ENCODE results near the gene DPF1.

The DPF1 gene

DNA sequence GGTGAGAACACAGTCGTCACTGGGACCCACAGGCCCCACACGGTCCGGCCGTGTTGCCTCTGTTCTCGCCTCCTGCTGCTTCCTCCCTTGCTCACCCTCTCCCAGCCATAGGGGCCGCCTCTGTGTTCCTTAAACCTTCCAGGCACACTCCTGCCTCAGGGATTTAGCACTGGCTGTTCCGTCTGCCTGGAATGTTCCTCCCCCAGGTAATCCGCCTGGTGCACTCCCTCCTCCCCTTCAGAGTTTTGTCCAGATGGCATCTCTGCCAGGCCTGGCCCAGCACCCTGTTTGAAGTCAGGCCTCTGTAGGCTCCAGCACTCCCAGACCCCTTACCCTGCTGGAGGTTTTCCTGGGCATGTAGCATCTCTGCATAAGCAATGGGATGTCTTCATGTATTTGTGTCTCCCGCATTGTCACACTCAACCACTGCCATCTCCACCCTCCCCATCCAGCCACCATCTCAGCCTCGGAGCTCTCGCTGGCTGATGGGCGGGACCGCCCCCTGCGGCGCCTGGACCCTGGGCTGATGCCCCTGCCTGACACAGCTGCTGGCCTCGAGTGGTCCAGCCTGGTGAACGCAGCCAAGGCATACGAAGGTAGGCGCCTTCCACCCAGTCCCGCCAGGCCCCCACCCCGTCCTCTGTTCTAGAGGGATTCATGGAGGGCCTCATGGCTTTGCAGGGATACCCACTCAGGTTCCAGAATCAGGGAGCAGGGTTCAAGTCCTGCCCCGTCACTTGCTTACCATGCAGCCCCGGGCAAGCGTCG is 25.9 kb downstream of the DPF1 start:
- no peak for DNase-seq (ENCODE audit: low read depth in 2 of 2)

DNA sequence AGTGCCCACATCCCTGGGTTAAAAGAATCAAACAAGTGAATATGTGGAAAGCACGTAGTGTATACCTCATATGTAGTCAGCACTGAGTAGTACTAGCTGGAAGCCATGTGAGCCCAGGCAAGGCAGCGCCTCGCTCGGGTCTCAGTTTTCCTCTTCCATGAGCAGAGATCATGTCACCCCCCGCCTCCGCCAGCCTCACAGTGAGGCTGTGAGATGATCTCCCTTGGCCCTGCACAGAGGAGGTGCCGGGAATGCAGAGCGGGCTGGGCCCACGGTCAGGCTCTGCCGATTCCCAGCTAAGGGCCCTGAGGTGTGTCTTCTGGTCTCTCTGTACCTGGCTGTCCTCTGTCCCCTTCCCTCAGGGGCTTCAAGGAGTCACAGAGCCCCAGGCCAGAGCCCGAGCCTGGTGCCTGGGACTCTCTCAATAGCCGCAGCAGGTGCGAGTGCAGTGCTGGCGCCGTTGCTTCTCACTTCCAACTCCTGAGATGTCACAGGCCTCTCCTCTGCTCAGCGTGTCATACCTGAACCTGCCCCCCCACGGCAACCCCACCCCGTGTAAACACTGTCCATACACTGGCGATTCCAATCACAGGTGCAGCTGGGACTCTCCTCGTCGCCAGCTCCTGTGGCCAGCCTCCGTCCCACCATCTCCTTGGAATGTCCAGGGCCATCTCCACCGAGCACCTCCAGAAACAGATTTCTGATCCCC is 26.9 kb downstream of the DPF1 start:
- no peak for DNase-seq (ENCODE audit: low read depth in 2 of 2)

DNA sequence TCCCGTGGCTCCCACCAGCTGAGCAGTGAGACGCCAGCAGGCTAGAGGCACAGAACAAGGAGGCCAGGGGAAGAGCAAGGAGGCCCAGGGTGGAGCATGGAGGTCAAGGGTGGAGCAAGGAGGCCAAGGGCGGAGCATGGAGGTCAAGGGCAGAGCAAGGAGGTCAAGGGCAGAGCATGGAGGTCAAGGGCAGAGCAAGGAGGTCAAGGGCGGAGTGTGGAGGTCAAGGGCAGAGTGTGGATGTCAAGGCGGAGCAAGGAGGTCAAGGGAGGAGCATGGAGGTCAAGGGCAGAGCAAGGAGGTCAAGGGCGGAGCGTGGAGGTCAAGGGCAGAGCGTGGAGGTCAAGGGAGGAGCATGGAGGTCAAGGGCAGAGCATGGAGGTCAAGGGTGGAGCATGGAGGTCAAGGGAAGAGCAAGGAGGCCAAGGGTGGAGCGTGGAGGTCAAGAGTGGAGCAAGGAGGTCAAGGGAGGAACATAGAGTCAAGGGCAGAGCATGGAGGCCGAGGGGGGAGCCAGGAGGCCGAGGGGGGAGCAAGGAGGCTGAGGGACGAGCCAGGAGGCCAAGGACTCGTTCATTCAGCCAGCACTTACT is 27.7 kb downstream of the DPF1 start:
- DNase-seq (ENCODE audit: low read depth in 2 of 2): no peak

DNA sequence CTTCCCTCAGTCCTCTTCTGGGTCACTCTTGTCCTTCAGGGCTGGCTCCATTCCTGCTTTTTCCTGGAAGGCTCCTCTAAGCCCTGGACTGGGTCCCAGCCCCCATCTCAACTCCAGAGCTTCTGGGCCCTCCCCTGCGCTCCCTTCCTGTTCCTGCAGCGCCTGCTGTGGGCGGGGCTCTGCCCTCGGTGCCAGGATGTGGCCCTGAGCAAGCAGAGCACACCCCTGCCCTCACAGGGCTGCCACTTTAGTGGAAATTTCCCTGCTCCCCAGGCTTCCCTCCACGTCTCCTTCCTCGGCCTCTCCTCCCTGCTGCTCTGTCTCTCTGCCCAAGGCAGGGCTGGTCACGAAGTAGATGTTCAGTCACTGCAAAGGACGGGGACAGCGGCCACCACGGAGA is 28.8 kb downstream of the DPF1 start:
- DNase-seq (ENCODE audit: low read depth in 2 of 2): no peak

DNA sequence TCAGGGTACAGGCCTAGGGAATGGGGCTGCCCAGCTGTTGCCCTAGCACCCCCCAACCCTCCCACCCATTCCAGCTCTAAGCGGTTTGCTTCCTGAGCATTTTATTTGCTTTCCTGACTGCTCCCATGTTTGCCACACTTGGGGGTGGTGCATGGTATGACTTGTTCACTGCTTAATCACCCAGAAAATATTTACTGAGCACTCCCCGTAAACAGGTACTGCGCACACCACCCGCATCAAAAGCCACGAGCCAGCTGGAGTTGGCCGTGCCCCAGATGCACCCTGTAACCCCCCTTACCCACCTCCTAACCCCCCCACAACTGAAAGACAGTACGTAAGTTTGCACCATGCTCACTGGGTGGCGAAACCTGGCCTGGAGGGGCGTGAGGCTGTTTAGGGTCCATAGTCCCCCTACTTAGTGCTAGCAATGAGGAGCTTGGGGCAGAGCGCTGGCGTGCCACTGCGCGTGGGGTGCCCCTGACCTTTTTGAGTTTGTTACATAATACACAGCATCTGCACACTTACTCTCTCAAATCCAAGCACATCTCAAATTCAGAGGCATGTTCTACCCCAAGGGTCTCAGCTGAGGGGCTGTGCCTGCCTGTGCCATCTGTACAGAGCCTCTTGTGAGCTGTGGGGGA is 29.8 kb downstream of the DPF1 start:
- DNase-seq (ENCODE audit: low read depth in 2 of 2): no peak

DNA sequence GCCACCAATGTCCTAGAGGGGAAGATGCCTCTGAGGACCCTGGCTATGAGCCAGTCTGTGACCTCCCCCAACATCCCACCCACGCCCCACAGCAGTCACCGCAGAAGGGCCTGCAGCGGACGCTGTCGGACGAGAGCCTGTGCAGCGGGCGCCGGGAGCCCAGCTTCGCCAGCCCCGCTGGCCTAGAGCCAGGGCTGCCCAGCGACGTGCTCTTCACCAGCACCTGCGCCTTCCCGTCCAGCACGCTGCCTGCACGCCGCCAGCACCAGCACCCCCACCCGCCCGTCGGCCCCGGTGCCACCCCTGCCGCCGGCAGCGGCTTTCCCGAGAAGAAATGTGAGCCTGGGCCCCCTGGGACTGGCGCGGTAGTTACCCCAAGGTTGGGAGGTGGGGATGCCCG is 30.6 kb downstream of the DPF1 start:
- no peak for DNase-seq (ENCODE audit: low read depth in 2 of 2)

DNA sequence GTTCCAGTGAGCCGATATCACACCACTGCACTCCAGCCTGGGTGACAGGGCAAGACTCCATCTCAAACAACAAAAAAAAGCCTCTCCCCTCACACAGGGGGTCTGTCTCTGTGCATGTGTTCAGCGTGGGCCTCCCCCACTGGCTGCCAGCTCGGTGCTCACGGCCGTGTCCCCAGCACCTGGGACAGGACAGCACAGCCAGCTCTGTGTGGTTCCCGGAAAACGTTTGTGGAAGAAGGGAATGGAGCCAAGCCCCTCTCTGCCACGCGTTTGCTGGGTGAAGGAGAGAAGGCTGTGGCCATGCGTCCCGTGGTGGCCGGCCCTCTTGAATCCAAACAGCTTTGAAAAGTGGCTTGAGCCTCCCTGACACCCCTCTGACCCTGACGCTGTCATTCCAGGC is 32.3 kb downstream of the DPF1 start:
- no peak for DNase-seq (ENCODE audit: low read depth in 2 of 2)

DNA sequence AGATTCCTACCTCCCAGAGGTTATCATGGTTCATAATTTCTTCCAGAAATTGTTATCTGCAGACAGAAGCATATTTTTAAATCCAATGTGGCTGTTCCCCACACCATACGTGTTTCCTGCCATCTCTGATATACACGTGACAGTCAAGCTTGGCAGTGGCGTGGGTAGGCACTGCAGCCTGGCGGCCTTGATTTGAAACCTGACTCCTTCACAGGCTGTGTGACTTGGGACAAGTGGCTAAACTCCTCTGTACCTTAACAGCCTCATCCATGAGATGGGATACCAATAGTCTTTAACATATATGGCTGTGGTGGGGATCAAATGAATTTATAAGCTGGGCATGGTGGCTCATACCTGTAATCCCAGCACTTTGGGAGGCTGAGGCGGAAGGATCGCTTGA is 33.2 kb downstream of the DPF1 start:
- no peak for DNase-seq (ENCODE audit: low read depth in 2 of 2)

DNA sequence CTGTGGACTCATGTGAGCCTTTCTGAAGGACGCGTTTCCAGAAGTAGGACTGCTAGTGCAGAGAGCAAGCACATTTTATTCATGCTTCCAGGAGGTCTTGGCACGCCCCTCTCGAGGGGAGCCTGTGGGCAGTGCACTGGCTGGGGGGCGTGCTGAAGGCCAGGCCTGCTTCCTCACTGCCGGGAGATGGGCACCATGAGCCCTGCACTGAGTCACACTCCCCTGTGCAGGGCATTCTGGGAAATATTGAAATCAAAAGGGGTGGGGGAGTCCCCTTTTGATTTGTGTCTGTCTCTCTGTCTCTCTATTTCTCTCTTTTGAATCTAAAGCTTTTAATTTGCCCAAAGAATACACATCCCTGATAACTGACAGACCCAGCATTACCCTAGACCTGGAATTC is 34.0 kb downstream of the DPF1 start:
- DNase-seq (ENCODE audit: low read depth in 2 of 2): no peak

DNA sequence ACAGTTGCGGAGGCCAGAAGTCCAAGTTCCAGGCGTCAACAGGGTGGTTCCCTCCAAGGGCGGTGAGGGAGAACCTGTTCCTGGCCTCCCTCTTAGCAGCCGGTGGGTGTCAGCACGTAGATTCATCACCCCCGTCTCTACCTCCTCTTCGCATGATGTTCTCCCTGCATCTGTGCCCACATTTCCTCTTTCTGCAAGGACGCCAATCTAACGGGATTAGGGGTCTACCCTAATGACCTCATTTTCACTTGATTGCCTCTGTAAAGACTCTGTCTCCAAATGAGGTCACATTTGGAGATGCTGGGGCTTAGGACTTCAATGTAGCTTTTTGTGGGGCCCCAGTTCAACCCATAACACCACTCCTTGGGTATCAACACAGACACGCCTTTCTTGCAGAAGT is 38.5 kb downstream of the DPF1 start:
- no peak for DNase-seq (ENCODE audit: low read depth in 2 of 2)

DNA sequence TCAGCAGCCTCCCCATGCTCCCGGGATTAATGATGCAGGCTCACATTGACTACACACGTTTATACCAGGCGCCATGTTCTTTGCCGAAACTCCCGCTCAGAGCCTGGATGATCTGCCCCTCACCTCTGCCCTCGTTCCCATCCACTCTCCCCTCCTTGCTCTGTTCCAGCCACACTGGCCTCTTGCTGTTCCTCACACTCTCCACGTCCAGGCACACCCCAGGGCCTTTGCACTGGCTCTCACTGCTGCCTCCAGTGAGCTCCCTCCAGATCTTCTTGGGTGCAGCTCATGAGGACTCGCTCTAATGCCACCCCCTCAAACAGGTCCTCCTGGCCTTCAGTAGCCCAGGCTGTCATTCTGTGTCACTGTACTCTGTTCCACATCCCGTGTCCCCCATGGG is 39.2 kb downstream of the DPF1 start:
- DNase-seq (ENCODE audit: low read depth in 2 of 2): no peak

DNA sequence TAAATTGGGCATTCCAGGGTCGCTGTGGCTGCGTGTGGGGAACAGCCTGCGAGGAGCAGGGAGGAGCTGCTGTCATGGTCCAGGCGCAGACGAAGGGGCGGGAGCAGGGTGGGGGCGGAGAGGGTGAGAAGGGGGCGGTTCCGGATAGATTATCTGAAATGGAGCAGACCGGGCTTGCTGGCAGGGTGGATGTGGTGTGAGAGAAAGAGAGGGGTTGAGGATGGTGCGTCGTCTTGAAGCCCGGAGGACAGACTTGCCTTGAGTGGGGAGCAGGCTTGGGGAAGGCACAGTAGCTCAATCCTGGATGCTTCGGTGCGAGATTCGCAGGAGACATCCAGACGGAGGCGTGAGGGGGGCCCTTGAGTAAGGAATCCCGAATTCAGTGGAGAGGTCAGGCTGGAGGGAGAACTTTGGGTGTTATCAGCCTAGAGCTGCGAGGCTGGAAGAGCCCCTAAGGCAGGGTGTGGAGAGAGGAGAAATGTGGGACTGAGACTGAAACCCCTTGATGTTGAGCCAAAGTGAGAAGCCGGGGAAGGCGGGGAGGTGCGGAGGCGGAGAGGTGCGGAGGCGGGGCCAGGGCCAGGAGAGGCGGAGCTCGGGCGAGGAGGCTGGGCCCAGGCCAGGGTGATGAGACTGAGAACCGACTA is 40.6 kb downstream of the DPF1 start:
- no peak for DNase-seq (ENCODE audit: low read depth in 2 of 2)

DNA sequence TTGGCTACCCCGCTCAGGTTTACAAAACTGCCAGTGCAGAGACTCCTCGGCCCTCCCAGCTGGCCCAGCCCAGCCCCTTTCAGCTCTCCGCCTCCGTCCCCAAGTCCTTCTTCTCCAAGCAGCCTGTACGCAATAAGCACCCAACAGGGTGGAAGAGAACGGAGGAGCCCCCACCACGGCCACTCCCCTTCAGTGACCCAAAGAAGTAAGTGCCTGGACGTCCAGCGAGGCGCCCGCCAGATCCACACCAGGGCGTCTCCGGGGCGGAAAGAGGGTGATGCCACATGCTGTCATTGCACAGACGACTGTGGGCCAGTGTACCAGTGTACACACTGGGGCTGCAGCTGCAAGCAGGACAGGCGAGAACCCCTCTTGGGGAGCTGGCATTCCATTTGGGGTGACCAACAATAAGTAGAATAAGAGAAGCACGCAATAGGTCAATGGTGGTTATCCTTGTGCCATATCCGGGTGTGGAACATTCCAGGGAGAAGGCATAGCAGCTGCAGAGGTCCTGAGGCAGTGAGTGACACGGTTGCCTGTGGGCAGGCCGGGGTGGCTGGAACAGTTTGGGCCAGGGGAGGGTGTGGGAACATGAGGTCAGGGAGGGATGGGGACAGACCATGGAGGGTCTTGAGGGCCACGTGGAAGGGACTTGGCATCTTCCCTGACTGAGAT is 41.3 kb downstream of the DPF1 start:
- no peak for DNase-seq (ENCODE audit: low read depth in 2 of 2)

DNA sequence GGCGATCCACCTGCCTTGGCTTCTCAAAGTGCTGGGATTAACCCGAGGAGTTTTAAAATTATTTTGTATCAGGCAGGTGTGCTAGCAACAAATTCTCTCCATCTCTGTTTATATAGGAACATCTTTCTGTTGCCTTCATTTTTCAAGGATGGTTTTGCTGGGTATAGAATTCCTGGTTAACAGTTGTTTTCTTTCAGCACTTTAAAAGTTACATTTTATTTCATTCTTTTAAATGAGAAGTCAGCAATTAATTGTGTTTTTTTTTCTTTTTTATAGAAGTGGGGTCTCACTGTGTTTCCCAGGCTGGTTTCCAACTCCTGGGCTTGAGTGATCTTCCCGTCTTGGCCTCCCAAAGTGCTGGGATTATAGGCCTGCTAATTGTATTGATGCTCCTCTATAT is 44.0 kb downstream of the DPF1 start:
- no peak for DNase-seq (ENCODE audit: low read depth in 2 of 2)

DNA sequence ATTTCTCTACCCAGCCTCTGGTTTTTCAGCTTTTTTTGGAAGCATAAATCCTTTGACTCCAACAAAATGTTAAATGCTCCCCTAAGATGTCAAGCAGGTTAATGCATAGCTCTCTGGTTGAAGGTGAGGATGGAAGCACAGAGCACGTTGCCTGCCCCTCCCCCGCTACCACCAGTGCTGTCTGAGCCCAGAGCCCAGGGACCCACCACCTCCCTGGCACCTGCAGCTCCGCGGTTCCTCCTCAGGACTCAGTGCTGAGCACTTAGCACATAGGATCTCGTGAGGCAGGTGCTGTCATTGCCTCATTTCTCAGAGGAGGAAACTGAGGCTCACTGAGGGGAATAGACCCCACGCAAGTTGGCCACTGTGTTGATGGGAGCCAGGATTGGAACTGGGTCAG is 48.6 kb downstream of the DPF1 start:
- DNase-seq (ENCODE audit: low read depth in 2 of 2): no peak

DNA sequence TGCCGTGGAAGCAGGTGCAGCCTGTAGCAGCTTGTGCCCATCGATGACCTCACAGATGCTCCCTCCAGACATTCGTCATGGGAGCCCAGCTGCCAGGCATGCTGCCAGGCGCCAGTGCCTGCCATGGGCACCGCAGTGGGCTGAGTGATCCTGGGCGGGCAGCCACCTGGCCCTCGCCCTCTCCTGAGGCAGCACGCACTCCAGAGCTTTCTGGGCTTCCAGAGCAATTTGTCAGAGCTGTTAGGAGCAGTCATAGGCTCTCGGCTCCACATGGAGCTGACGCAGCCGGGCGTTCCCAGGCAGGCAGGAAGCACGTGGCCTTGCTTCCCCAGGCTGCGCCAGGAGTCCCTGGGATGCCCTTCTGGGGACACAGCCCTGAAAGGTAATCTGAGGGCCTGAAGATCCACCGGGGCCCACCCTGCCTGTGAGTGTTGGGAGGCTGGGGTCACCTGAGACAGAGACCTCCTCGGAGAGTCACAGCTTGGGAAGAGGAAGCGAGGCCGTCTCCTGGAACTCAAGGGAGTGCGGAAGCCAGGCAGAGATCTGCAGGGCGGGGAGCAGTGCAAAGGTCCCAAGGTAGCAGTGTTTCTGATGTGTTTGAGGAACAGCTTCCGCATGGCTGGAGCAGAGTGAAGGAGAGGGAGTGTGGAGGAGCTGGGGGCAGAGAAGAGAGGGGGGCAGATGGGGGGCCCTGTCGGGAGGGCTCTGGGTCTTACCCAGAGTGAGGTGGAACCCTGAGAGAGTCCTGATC is 50.6 kb downstream of the DPF1 start:
- DNase-seq (ENCODE audit: low read depth in 2 of 2): no peak

DNA sequence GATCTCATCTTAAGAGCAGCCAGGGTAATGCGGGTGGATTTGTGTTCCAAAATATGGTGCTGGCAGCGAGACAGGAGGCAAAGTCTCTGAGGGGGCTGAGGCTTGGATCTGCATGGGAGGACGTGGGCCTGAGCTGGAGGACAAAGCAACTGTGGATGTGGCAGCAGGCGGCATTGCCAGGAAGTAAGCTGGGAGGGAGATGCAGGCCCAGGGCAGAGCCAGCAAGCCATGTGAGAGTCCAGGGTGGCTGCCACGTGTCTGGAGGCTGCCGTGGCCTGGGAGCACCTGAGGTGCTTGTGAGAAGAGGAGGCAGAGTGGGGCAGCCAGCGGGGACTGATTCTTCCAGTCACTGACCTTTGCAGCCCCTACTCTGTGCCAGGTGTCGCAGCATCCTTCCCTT is 52.0 kb downstream of the DPF1 start:
- no peak for DNase-seq (ENCODE audit: low read depth in 2 of 2)

DNA sequence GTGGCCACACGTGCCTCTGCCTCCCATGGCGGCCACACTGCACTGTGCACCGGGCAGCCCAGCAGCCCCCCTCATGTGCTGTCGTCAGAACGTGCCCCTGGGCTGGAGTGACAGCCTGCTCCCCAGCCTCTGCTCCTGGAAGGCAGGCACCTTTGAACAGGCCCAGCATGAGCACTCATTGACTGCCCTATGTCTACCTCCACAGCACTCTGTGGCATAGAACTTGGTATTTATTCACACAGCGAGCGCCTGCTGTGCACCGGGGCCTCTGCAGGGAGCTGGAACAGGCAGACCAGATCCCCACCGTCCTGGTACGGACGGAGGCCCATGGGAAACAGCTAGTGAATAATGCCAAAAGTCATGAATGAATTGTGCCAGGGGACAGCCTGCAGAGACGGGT is 53.7 kb downstream of the DPF1 start:
- DNase-seq (ENCODE audit: low read depth in 2 of 2): no peak

DNA sequence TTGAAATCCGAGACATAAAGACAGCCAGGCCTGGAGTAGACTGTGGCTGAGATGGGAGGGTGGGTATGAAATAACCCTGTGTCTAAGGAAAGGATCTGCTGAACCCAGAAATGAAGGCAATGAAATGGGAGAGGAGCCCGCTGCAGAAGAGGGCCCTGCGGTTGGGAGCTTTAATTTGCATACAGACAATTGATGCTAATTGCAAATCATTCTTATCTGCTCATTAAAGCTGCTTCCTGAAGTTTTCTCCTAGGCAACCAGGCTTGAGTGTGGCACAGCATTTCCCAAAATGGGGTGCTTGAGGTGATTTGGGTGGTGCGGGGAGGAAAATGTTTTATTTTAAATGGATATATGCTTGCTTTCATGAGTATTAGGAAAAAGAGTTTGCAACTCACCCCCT is 55.4 kb downstream of the DPF1 start:
- no peak for DNase-seq (ENCODE audit: low read depth in 2 of 2)

DNA sequence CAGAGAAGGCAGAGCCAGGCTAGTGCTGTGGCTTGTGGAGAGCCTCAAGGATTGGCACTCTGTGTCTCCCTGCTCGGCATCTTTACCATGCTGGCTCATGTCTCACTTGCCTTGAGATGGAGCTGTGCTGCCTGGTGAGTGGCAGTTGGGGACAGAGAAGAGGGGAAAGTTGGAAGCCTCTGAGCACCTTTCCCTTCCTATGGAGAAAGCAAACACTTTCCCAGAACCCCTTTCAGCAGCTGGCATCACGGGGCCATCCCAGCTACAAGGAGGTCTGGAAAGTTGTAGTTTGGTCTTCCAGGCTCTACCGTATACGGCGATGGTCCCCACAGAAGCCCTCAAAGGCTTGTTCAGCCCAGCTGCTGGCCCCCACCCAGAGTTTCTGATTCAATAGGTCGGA is 58.7 kb downstream of the DPF1 start:
- DNase-seq (ENCODE audit: low read depth in 2 of 2): no peak

DNA sequence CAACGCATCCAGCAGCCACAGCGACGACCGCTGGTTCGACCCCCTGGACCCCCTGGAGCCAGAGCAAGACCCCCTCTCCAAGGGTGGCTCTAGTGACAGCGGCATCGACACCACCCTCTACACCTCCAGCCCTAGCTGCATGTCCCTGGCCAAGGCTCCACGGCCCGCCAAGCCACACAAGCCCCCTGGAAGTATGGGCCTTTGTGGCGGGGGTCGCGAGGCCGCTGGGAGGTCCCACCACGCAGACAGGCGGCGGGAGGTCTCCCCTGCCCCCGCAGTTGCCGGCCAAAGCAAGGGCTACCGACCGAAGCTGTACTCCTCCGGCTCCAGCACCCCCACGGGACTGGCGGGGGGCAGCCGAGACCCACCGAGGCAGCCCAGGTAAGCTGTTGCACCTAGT is 59.5 kb downstream of the DPF1 start:
- no peak for DNase-seq (ENCODE audit: low read depth in 2 of 2)
